A172 (cell line): ENCODE data around the gene FLNB. TPM values are rescaled to one million over a fixed set of nuclear protein-coding genes. Genes with fewer than 3 reads are reported as not detected.

Experiments
- DNase-seq: peaks from one replicate; pipeline ENCODE4 v3.0.0-alpha.2; 2015; ENCODE audit warnings: low spot score
- total RNA-seq: library from RNA; depleted of rRNA; stranded (reverse); fragments of >200 nt; shearing (Covaris generic); gene quantifications from 2 replicates; pipeline ENCODE4 v1.2.3, GENCODE V29; 2014

FLNB gene
- total RNA-seq, 1 experiment from 2014 or later, result 225 TPM

DNA sequence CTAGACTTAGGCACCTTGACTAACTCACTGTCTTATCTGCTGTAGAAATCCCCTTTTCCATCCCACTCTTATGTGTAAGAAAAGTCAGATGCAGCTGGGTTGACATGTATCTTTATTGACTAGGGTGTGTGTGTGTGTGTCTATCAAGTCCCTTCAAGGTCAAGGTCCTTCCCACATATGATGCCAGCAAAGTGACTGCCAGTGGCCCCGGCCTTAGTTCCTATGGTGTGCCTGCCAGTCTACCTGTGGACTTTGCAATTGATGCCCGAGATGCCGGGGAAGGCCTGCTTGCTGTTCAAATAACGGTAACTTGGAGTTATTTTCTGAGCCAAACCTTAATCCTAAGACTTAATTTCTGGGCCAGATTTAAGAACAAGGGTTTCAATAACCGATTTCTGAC is 126.2 kb downstream of the FLNB start:
- DNase-seq, result no peak

DNA sequence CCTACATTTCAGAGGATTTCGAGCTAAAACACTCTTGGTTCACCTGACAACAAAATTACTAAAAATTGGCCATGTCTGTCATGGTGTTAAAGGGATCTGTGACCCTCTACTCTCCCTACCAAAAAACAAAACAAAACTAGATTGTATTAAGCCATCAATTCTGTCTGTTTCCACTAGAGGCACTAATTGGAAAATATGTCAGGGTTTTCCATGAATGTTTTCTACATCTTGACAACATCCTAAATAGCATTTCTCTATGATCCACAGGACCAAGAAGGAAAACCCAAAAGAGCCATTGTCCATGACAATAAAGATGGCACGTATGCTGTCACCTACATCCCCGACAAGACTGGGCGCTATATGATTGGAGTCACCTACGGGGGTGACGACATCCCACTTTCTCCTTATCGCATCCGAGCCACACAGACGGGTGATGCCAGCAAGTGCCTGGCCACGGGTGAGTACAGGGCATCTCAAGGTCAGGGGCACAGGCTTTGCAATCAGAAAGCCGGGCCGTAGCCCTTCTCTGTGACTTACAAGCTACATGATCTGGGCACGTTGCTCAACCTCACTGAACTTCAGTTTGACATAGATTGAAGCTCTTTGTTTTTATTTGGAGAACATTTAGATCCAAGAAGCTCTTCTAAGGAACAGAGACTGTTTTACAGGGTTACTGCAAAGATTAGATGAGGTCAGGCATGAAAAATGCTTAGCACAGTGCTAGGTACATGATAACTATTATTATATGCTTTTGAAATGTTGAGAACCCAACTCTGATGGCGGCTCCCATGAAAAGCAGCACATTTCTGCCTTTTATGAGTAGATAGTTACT is 127.7 kb downstream of the FLNB start:
- DNase-seq, result no peak

DNA sequence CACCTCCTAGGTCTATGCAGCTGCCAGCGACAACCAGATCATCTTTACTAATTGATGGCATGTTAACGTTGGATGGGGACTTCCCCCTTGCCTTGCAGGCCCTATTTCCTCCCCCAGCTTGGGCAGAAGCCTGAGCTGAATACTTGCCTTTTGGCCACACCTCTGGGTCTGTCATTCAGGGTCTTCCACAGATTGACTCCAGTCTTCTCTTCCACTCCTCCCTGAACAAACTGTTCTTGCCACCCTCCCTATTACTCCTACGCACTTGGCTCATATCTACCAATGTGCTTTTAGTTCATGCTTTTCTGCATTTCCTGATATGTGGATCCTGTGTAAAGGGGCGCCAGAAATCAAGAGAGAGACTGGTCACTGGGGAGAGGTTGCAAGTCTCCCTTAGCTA is 129.1 kb downstream of the FLNB start:
- DNase-seq, result no peak

DNA sequence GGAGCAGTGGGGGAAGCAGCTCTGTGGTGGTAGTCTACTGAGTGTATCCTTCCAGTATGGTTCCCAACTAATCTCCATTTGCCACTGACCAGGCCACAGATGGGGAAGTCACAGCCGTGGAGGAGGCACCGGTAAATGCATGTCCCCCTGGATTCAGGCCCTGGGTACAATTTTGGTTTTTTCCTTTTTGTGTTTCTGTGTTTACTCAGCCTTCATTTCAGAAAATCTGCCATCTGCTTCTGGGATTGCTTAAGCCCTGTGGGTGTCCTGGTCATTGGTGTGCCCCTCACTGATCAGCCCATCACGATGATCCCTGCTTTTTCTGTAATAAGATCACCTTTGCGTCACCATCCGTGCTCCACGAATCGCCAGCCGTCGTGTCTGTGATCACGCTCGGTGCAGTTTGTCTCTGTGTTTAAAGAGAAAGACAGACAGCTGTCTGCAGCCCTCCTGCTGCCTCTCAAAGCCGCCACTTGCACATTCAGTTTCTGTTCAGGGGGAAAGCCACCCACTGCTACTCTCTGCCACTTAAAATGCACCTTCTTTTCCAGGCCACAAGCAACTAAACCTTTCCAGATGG is 133.6 kb downstream of the FLNB start:
- DNase-seq, result no peak

DNA sequence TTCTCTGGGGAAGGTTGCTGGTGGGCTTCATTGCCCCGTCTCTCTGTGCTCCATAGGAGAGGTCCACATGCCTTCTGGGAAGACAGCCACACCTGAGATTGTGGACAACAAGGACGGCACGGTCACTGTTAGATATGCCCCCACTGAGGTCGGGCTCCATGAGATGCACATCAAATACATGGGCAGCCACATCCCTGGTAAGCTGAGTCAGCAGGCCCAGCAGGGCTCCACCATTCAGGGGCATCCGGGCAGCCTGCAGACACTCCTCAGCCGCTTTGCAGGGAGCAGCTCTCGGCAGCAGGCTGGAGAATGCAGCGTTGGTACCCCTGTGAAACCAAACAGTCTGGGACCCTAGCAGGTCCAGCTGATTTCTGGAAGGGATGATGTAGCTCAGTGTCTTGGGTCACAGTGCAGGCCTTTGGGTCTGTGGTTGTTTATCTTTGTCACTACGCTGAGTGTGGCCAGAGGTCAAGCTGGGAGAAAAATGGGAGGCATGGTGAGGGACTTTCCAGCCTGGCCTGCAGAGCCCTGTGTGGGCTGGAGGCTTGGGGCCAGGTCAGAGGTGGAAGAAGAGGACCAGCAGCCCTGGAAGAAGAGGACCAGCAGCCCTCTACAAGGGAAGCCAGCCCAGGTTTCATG is 135.3 kb downstream of the FLNB start:
- no peak for DNase-seq

DNA sequence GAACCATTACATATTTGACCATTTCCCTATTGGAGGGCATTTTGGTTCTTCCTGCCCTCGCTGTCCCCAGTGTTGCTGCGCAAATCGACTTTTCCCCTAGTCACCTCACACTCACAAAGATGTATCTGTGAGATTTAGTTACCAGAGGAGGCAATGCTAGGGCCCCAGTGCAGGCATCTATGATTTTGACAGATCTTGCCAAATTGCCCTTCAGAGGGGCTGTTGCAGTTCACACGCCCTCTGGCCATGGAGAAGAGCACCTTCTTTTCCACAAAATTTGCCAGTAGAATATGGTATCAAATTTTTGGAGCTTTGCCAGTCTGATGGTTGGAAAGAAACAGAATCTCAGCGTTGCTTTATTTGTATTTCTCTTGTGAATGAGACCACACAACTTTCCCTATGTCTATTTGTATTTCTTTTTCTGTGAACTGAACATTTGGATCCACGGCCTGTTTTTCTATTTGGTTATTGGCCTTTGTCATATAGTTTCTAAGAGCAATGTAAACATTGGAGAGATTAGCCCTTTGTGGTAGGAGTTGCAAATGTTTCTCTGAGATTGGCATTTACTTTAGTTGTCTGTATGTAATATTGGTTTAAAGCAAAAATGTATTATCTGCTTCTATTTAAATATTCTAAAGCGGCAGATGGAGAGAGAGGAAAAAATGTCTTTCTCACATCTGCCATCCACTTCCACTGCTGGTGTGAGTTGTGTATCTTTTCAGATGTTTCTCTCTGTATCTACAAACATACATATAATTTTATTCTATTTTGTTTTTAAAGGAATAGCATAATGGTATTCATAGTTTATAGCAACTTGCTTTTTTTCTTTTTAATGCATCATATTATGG is 136.5 kb downstream of the FLNB start:
- DNase-seq, result no peak

DNA sequence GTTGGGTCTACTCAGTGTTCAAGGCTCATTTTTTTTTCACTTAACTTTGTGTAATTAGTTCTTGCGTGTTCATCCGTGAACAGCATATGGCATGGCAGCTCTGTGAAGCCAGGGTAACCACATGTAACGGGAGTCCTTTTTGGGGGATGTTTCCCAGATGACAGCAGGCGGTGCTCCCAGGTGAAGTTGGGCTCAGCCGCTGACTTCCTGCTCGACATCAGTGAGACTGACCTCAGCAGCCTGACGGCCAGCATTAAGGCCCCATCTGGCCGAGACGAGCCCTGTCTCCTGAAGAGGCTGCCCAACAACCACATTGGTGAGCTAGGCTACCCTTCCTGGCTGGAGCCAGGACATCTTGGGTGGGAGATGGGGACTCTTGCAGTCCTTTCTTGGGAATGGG is 139.8 kb downstream of the FLNB start:
- DNase-seq, result no peak

DNA sequence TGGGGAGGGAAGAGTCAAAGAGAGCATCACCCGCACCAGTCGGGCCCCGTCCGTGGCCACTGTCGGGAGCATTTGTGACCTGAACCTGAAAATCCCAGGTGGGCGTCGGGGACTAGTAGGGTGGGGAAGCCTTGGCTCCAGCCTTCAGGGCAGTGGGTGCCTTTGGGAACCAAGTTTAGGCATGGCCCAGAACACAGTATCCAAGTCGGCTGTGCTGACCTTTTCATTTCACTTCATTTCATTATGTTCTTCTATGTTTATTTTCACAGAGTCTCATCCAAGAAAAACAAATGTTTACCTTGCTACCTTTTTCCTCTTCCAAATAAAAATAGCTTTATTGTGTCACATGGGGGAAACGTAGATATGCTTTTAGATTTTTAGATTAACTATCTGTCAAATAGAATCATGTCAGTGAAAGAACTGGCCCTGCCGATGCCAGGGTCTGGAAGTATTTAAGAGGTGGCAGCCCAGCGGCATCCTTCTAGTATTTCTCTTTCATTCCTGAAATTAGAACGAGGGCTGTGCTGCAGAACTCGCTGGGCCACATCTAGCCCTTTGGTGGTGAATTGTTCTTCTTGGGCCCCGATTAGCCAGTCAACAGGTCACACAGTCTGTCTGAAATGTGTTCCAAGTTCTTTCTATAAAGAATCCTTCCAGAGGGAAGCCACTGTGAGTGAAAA is 142.0 kb downstream of the FLNB start:
- DNase-seq, result no peak

DNA sequence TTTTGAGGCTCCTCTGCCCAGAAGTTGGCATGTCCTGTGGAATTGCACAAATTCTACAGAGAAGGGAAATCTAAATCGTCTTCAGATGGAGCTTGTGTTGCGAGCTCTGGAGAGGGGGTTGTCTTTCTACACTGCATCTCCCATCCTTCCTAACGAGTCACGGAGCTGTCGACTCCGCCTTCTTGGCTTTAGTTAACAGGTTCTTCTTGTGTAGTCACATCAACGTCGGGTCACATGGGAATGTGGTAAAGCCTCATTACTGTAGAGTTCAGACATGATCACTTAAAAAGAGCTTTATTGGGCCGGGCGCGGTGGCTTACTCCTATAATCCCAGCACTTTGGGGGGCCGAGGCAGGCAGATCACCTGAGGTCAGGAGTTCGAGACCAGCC is 142.6 kb downstream of the FLNB start:
- DNase-seq, result peak; percentile 28

DNA sequence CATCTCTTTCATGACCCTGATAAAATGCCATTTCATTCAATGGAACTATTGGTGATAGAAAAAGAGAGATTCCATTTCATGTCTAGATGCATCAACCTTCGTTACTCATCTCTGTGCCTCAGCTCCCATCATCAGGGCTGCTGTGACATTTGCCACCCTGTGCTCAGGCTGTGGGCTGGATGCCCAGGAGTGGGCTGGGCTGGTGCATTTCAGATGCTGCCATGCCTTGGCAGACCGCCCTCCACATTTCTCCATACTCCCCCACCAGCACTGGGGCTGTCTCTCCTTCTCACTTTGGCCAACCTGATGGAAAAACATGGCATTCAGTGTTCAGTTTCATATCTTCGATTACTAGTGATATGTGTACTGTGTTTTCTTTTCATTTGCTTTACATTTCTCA is 143.4 kb downstream of the FLNB start:
- DNase-seq, result no peak

DNA sequence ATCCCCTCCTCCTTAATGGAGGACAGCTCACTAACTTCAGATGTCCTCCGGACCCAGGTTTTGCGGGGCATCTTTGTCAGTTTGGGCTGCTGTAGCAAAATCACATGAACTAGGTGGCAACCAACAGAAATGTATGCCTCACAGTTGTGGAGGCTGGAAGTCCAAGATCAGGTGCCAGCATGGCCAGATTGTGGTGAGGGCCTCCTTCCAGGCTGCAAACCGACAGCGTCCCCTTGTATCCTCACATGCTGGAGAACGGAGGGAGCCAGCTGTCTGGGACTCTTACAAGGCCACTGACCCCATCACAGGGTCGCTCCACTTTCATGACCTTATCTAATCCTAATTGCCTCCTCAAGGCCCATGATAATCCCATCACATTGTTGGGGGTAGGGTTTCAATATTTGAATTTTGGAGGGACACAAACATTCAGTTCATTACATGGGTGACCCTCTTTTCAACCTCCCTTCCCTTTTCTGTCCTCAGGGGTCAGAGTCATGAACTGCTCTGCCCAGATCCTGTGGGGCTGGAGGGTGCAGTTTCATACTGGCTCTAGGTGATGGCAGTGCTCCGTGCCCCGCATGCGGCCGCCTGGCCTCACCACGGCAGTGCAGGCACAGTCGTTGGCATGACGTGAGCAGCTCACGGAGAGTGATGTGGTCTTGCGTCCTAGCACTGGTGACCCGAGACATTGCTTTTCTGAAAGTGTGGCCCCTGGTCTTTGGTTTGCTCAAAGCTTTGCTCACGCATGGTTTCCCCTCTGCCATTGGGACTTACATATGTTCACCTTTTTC is 144.2 kb downstream of the FLNB start:
- no peak for DNase-seq

DNA sequence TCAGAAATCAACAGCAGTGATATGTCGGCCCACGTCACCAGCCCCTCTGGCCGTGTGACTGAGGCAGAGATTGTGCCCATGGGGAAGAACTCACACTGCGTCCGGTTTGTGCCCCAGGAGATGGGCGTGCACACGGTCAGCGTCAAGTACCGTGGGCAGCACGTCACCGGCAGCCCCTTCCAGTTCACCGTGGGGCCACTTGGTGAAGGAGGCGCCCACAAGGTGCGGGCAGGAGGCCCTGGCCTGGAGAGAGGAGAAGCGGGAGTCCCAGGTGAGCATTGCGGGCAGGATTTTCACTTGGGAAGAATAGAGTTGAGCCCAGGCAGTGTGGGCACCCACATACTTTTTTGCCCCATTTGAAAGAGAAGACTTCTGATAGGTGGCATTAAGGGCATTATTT is 145.1 kb downstream of the FLNB start:
- no peak for DNase-seq

DNA sequence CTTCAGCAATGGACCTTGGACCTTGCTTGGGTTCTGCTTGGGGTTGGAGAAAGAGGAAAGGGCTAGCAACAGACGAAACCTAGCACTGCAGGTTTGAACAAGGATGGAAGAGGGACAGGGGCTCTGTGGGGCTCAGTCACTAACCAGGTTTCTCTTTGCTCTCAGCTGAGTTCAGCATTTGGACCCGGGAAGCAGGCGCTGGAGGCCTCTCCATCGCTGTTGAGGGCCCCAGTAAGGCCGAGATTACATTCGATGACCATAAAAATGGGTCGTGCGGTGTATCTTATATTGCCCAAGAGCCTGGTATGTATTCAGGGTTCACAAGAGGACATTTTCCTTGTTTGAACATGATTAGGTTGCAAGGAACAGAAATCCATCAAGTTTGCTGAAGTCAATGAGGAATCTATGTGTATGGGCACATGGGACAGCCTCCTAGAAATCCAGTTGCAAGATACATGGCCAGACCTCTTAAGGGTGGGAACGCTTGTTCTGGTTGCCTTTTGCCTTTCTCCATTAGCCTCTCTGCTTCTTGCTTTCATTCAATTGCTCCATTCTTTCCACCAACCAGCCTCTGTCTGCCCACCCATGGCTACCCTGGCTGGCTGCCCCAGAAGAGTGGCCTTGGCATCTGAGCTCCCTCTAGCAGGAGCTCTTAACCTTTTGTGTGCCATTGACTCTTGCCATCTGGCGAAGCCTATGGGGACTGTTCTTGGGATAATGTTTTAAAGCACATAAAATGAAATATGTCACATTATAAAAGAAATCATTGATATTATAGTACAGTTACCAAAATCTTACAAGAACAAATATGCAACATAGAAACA is 146.6 kb downstream of the FLNB start:
- no peak for DNase-seq

DNA sequence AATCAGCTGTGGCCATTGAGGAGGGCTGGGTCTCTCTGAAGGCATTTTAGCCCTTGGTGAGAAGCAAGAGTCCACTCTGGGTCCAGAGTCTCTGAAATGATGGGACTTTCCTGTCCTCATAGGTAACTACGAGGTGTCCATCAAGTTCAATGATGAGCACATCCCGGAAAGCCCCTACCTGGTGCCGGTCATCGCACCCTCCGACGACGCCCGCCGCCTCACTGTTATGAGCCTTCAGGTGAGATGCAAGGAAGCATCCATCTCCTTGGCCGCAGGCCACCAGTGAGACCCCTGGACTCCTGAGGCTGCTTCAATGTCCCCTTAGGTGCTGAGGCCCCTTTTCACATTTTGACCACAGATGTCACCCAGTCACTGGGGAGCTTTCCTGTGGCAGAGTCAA is 147.6 kb downstream of the FLNB start:
- no peak for DNase-seq

DNA sequence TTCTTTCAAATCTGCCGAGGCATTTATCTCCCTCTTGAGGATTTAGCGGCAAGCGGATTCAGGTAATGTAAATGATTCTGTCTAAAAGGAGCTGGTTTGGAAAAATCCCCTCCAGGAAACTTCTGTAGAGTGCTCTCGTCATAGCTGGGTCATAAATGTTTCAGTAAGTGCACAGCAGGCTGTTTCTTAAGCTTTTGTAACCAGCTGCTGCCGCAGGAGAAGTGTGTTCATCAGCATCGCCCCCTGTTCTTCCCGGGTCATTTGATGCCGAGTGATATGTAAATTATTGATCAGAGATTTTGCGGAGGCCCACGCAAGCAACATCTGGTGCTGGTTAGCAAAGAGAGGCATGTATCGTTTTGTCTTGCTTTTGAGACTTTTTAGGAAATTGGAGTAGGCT is 149.5 kb downstream of the FLNB start:
- no peak for DNase-seq

DNA sequence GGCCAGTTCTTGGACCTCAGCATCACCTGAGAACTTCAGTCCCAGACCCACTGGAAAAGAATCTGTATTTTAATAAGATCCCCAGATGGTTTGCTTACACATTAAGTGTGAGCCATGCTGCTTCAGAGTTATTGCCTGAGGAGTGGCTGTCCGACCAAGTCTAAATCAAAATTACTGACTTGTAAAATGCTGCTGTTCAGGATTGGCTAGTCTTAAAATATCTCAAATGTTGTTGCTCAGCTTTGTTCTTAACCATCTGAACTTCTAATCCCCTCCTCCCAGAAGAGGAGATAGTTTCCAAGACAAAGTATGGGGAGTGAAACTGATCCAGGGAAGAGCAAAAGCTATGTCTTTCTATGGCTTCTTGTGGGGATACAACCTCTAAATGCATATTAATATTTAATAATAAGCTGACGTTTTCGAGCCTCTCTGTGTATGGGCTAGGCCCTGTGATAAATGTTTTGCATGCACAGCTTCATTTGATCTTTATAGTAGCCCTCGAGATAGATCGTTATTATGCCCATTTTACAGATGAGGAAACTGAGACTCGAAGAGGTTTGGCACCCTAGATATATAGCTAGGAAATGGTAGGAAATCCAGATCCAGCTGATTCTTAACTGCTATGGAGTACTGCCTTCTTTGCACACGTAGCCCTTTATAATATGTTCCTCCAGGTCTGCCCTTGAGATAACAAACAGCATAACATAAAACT is 150.4 kb downstream of the FLNB start:
- no peak for DNase-seq

DNA sequence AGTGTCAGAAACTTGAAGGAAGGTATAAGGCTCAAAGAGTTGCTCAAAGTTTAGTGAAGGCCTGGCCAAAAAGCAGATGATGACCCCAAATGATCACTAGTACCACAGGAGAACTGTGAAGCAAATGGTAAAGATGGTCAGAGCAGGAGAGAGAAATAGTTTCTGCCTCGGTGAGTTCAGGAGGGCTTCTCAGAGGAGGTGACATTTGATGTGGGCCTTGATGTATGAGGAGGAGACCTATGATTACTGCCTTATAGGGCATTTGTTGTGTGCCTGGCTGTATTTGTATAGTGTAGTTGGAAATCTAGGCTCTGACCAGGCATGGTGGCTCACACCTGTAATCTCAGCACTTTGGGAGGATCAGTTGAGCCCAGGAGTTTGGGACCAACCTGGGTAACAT is 152.2 kb downstream of the FLNB start:
- no peak for DNase-seq

DNA sequence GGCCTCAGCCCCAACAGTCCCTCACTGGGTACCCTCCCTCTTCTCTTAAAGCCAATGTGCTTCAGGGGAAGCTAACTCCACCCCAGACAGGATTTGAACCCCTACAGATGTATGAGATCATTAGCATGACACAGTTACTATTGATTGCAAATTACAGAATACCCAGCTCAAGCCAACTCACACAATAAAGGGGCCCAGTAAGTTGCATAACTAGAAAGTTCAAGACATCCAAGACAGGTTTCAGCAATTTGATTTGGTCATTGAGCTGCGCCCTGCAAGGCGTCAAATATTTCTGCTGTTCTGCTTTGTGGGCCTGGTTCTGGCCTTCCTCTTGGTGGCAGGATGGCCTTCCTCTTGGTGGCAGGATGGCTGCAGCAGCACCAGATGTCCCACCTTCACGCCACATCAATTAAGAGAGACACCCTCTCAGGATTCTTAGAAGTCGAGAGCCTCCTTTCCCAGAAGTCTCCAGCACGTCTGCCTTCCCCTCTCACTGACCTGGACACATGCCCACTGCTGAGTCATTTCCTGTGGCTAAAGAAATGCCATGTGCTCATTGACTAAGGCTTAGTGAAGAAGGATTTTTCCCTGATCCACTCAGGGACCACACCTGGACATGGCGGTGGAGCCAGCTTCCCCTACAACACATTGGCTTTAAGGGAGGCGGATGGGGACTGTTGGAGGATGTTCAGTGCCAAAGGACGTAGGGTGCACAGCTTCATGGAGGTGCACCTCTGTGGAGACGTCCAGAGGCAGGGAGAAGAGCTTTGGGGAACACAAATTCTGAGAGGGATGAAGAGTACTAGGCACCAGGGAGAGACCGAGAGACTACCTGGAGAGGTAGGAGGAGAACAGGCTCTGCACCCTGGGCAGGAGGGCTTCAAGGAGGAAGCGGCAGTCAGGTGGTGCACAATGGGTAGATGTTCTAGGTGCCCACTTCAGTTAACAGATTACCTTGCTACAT is 153.5 kb downstream of the FLNB start:
- peak; percentile 97 for DNase-seq
